C4-2B (cell line): ENCODE measurements around the gene TTLL5.

Source experiments
- CTCF ChIP-seq: fragments of 450-650 bp; conservative IDR thresholded peaks from 2 replicates; pipeline ENCODE4 v1.5.1; 2017; ENCODE audit warnings: mild to moderate bottlenecking
- ZFX ChIP-seq: fragments of 450-650 bp; IDR thresholded peaks from 2 replicates; pipeline ENCODE4 v1.6.1; 2017

GRCh38 chr14:75630695-75631452, 30.2 kb upstream of the TTLL5 start:
- TF ChIP-seq CTCF (no peak), ZFX (no peak)
